IPS-NIHi11 (cell line): ENCODE measurements around the gene YOD1.
A peak's percentile ranks its signal among the peaks of the same experiment; 100 is the strongest.

Experiments
- DNase-seq: peaks from one replicate; pipeline ENCODE4 v3.0.0; 2012; ENCODE audit warnings: mixed read lengths, low spot score

The YOD1 gene

GRCh38 chr1:207006914-207007313 lies 44.1 kb downstream of the YOD1 start:
- no peak for DNase-seq

- no peak for DNase-seq
Observed at GRCh38 chr1:207006083-207006482, 44.9 kb downstream of the YOD1 start.

GRCh38 chr1:207004931-207005830 lies 45.8 kb downstream of the YOD1 start:
- peak; percentile 74 for DNase-seq

GRCh38 chr1:207003210-207003609 lies 47.8 kb downstream of the YOD1 start:
- DNase-seq, result no peak

- DNase-seq, result no peak
Observed at GRCh38 chr1:207002724-207003146, 48.3 kb downstream of the YOD1 start.

GRCh38 chr1:207001492-207002245 lies 49.3 kb downstream of the YOD1 start:
- no peak for DNase-seq

GRCh38 chr1:207000651-207001291 lies 50.2 kb downstream of the YOD1 start:
- DNase-seq, result no peak

- no peak for DNase-seq
Observed at GRCh38 chr1:206998816-206999215, 52.2 kb downstream of the YOD1 start.
